GM23338 (cell line): ENCODE data around the gene ENTPD1. TPM values are rescaled to one million over a fixed set of nuclear protein-coding genes. Genes with fewer than 3 reads are reported as not detected.

Experiments
- ATAC-seq: fragments of 200-7000 bp; cut with Tn5 transposase; 3 replicates; pipeline ENCODE4 v1.9.1; 2020
- DNase-seq: peaks from one replicate; pipeline ENCODE4 v3.0.0-alpha.2; 2015; ENCODE audit warnings: low spot score
- H2AFZ ChIP-seq: fragments of 200-600 bp; sonication (generic); 2 replicates; pipeline ENCODE4 v1.8.0; 2016; ENCODE audit warnings: antibody characterized with exemption, mild to moderate bottlenecking, moderate library complexity
- H3F3A ChIP-seq: fragments of 200-600 bp; sonication (generic); replicated peaks from 2 replicates; pipeline ENCODE4 v1.8.0; 2017; ENCODE audit warnings: antibody characterized with exemption, mixed run types, low read depth
- H3K27ac ChIP-seq: fragments of 200-600 bp; sonication (generic); 2 replicates; pipeline ENCODE4 v1.6.1; 2016; ENCODE audit warnings: low read depth
- H3K27me3 ChIP-seq: fragments of 200-600 bp; sonication (generic); 2 replicates; pipeline ENCODE4 v1.8.0; 2016; ENCODE audit warnings: mild to moderate bottlenecking, mixed run types, moderate library complexity; ENCODE audit not compliant: insufficient read depth
- H3K36me3 ChIP-seq: fragments of 200-600 bp; sonication (generic); 2 replicates; pipeline ENCODE4 v1.8.0; 2016; ENCODE audit warnings: mild to moderate bottlenecking; ENCODE audit not compliant: insufficient read depth
- H3K4me1 ChIP-seq: fragments of 200-600 bp; sonication (generic); 2 replicates; pipeline ENCODE4 v1.8.0; 2016; ENCODE audit warnings: mild to moderate bottlenecking, moderate library complexity; ENCODE audit not compliant: insufficient read depth
- H3K4me2 ChIP-seq: fragments of 200-600 bp; sonication (generic); 2 replicates; pipeline ENCODE4 v1.7.1; 2017; ENCODE audit warnings: mixed run types
- H3K4me3 ChIP-seq: fragments of 200-600 bp; sonication (generic); 2 replicates; pipeline ENCODE4 v1.6.1; 2016; ENCODE audit warnings: mixed run types
- H3K79me2 ChIP-seq: fragments of 200-600 bp; sonication (generic); replicated peaks from 2 replicates; pipeline ENCODE4 v1.8.0; 2017; ENCODE audit warnings: mild to moderate bottlenecking; ENCODE audit not compliant: insufficient read depth
- H3K9me2 ChIP-seq: fragments of 200-600 bp; sonication (generic); 2 replicates; pipeline ENCODE4 v1.8.0; 2017; ENCODE audit not compliant: insufficient read depth
- H4K20me1 ChIP-seq: fragments of 200-600 bp; sonication (generic); replicated peaks from 2 replicates; pipeline ENCODE4 v1.8.0; 2017; ENCODE audit warnings: mild to moderate bottlenecking; ENCODE audit not compliant: insufficient read depth
- H3K27ac Mint-ChIP-seq: 2 replicates; pipeline ENCODE4 v1.8.0; 2020; ENCODE audit warnings: inconsistent platforms, mild to moderate bottlenecking, moderate library complexity, mixed read lengths
- H3K27me3 Mint-ChIP-seq: 3 replicates; pipeline ENCODE4 v1.8.0; 2022; ENCODE audit warnings: low read depth, mild to moderate bottlenecking, moderate library complexity, mixed read lengths, inconsistent platforms; ENCODE audit not compliant: insufficient read depth, poor library complexity
- H3K36me3 Mint-ChIP-seq: 3 replicates; pipeline ENCODE4 v1.8.0; 2021; ENCODE audit warnings: low read depth, mild to moderate bottlenecking, inconsistent platforms, moderate library complexity, mixed read lengths
- H3K4me1 Mint-ChIP-seq: 3 replicates; pipeline ENCODE4 v1.8.0; 2020; ENCODE audit warnings: mild to moderate bottlenecking, inconsistent platforms, mixed read lengths
- H3K4me3 Mint-ChIP-seq: 3 replicates; pipeline ENCODE4 v1.8.0; 2021; ENCODE audit warnings: moderate library complexity, mild to moderate bottlenecking, inconsistent platforms, mixed read lengths
- H3K9me3 Mint-ChIP-seq: 3 replicates; pipeline ENCODE4 v1.8.0; 2020; ENCODE audit warnings: moderate library complexity, mild to moderate bottlenecking, inconsistent platforms, mixed read lengths
- CREB1 ChIP-seq: fragments of 250-450 bp; sonication (Bioruptor Pico); IDR thresholded peaks from 2 replicates; pipeline ENCODE4 v1.5.0; 2020; ENCODE audit warnings: low read depth, mild to moderate bottlenecking, moderate library complexity
- CTCF ChIP-seq, 2 experiments: fragments of 200-600 bp in 1 of 2; sonication (generic) in 1 of 2; conservative IDR thresholded peaks; 2 replicates each; pipeline versions ENCODE4 v1.5.1 to v1.6.1; 2016 to 2017; ENCODE audit warnings: antibody characterized with exemption in 2 of 2, low read depth in 2 of 2, mild to moderate bottlenecking in 2 of 2, moderate library complexity in 1 of 2
- ETS1 ChIP-seq: IDR thresholded peaks from 2 replicates; pipeline ENCODE4 v1.6.1; 2016; ENCODE audit warnings: antibody characterized with exemption
- EZH2phosphoT487 ChIP-seq: fragments of 200-600 bp; sonication (generic); IDR thresholded peaks from one replicate; pipeline ENCODE4 v1.8.1; 2018; ENCODE audit warnings: antibody characterized with exemption; ENCODE audit not compliant: unreplicated experiment
- NANOG ChIP-seq: IDR thresholded peaks from 2 replicates; pipeline ENCODE4 v1.6.1; 2016; ENCODE audit warnings: antibody characterized with exemption, borderline replicate concordance
- POLR2AphosphoS5 ChIP-seq: IDR thresholded peaks from 2 replicates; pipeline ENCODE4 v1.6.1; 2016; ENCODE audit warnings: antibody characterized with exemption, low read depth
- STAT1 ChIP-seq: IDR thresholded peaks from one replicate; pipeline ENCODE4 v1.6.1; 2016; ENCODE audit warnings: antibody characterized with exemption; ENCODE audit not compliant: unreplicated experiment
- ZNF331 ChIP-seq: fragments of 250-450 bp; sonication (Bioruptor Pico); IDR thresholded peaks from 2 replicates; pipeline ENCODE4 v1.5.0; 2020; ENCODE audit warnings: low read depth, mild to moderate bottlenecking, moderate library complexity
- ZNF462 ChIP-seq: fragments of 250-450 bp; sonication (Bioruptor Pico); IDR thresholded peaks from 2 replicates; pipeline ENCODE4 v1.5.0; 2020; ENCODE audit warnings: mild to moderate bottlenecking, moderate library complexity
- polyA plus RNA-seq: library from polyadenylated mRNA; unstranded; fragments of >200 nt; fragmentation: Nextera tagmentation; extraction: Ambion mirVana; gene quantifications from 2 replicates; pipeline ENCODE4 v1.2.1, GENCODE V29; 2016
- total RNA-seq: library from RNA; depleted of rRNA; stranded (reverse); fragments of >200 nt; shearing (Covaris generic); gene quantifications from 2 replicates; pipeline ENCODE4 v1.2.3, GENCODE V29; 2014
- TF ChIP-seq, protein P1 (sequence below): IDR thresholded peaks from one replicate; pipeline ENCODE4 v1.6.1; 2018; ENCODE audit warnings: antibody characterized with exemption; ENCODE audit not compliant: unreplicated experiment

Gene ENTPD1
- total and polyA plus RNA-seq, 2 experiments from 2014 or later, result 2.3 to 3.6 TPM

- TF ChIP-seq ZNF462 (CRISPR knock-in tag), result no peak
- TF ChIP-seq POLR2AphosphoS5, result no peak
- TF ChIP-seq EZH2phosphoT487, result no peak
- TF ChIP-seq NANOG, result no peak
- TF ChIP-seq STAT1, result no peak
- TF ChIP-seq ETS1, result no peak
- no peak for TF ChIP-seq CTCF (conservative IDR thresholded peaks at IDR 0.05; ENCODE audit: low read depth in 2 of 2)
Measured at GRCh38 chr10:95837356-95837776, 81.4 kb downstream of the ENTPD1 start (continued).

DNA sequence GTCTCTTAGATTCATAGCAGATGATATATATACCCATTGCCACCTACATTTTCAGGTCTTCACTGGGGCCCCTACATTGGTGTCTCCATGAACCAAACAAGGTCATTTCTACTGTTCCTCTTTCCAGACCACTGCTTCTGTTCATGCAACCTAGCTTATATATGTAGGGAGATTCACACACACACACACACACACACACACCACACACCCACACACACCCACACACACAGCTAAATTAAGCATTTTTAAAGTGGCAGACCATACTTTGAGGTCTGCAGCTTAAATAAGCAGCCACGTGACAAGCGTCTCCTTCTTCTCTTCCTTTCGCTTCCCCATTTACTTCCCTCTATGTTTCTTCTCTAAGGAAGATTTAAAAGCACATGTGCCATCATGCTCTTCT is 81.8 kb downstream of the ENTPD1 start:
- Histone ChIP-seq H3K36me3 (no peaks in the 10 kb centered on the region), H3K4me2 (no peak overlapping the region), H3K27ac (no peak overlapping the region), H3K79me2 (no peaks in the 10 kb centered on the region), H3K27me3 (no peaks in the 10 kb centered on the region), H3F3A (no peaks in the 10 kb centered on the region), H3K4me1 (no peaks in the 10 kb centered on the region), H3K4me3 (no peak overlapping the region), H2AFZ (no peak overlapping the region), H4K20me1 (no peaks in the 10 kb centered on the region), H3K9me2 (no peaks in the 10 kb centered on the region)
- Mint-ChIP-seq H3K27me3 (no peaks in the 10 kb centered on the region), H3K4me3 (no peak overlapping the region), H3K27ac (no peak overlapping the region), H3K4me1 (peaks cover 12% of the 10 kb centered on the region; the same call in 2 of the 3 replicates), H3K9me3 (no peaks in the 10 kb centered on the region), H3K36me3 (no peaks in the 10 kb centered on the region)
- ATAC-seq, result no peak
- DNase-seq, result no peak
- no peak for TF ChIP-seq ZNF331 (CRISPR knock-in tag)
- TF ChIP-seq POLR2AphosphoS5, result no peak
- TF ChIP-seq STAT1, result no peak
- TF ChIP-seq, protein P1, sequence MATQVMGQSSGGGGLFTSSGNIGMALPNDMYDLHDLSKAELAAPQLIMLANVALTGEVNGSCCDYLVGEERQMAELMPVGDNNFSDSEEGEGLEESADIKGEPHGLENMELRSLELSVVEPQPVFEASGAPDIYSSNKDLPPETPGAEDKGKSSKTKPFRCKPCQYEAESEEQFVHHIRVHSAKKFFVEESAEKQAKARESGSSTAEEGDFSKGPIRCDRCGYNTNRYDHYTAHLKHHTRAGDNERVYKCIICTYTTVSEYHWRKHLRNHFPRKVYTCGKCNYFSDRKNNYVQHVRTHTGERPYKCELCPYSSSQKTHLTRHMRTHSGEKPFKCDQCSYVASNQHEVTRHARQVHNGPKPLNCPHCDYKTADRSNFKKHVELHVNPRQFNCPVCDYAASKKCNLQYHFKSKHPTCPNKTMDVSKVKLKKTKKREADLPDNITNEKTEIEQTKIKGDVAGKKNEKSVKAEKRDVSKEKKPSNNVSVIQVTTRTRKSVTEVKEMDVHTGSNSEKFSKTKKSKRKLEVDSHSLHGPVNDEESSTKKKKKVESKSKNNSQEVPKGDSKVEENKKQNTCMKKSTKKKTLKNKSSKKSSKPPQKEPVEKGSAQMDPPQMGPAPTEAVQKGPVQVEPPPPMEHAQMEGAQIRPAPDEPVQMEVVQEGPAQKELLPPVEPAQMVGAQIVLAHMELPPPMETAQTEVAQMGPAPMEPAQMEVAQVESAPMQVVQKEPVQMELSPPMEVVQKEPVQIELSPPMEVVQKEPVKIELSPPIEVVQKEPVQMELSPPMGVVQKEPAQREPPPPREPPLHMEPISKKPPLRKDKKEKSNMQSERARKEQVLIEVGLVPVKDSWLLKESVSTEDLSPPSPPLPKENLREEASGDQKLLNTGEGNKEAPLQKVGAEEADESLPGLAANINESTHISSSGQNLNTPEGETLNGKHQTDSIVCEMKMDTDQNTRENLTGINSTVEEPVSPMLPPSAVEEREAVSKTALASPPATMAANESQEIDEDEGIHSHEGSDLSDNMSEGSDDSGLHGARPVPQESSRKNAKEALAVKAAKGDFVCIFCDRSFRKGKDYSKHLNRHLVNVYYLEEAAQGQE, result no peak
- no peak for TF ChIP-seq ETS1
- TF ChIP-seq CREB1 (CRISPR knock-in tag), result no peak
- TF ChIP-seq NANOG, result no peak
